T-helper 2 cell treated with Interferon-gamma antibody and Interleukin-4, amounts not matched to agents 5 μg/mL and 100 μg/mL, for 36 hours (primary cell): ENCODE measurements around the gene SPEF1.

ENCODE experiments used
- DNase-seq: peaks from one replicate; pipeline ENCODE4 v3.0.0; 2021; ENCODE audit warnings: low spot score
- H3K27ac Mint-ChIP-seq: one replicate; pipeline ENCODE4 v1.8.0; 2021; ENCODE audit warnings: mild to moderate bottlenecking, mixed read lengths
- H3K27me3 Mint-ChIP-seq: one replicate; pipeline ENCODE4 v1.8.0; 2021; ENCODE audit warnings: low read depth, mixed read lengths
- H3K36me3 Mint-ChIP-seq: one replicate; pipeline ENCODE4 v1.8.0; 2021; ENCODE audit warnings: low read depth, mixed read lengths
- H3K4me1 Mint-ChIP-seq: one replicate; pipeline ENCODE4 v1.8.0; 2021; ENCODE audit warnings: low read depth, mixed read lengths
- H3K4me3 Mint-ChIP-seq: one replicate; pipeline ENCODE4 v1.8.0; 2022; ENCODE audit warnings: mild to moderate bottlenecking, moderate library complexity, mixed read lengths
- H3K9me3 Mint-ChIP-seq: one replicate; pipeline ENCODE4 v1.8.0; 2021; ENCODE audit warnings: mixed read lengths

The SPEF1 gene

DNA sequence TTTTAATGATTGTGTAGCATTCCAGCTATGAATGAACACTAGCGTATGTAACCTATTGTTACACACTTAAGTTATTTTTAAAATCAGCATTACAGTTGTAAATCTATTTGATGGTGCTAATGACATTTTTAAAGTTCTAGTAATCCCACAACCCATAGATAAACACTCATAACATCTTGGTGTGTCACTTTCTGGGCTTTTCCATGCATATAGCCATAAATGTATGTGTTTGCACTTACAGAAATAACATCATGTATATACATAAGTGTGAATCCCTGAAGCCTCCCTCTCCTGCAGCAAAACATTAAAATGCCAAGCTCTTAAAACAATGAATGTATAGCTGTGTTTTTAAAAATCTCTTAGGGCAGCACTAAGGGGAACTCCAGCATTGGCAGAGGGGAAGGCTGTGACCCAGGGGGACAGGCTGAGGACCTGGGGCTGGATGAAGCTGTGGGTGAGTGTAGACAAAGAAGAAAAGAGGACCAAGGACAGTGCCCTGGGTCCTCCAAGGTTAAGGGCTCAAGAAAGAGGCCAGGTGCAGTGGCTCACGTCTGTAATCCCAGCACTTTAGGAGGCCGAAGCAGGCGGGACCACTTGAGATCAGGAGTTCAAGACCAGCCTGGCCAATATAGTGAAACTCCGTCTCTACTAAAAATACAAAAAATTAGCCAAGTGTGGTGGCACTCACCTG is 6.2 kb upstream of the SPEF1 start:
- Mint-ChIP-seq H3K36me3 (peaks cover 12% of the 10 kb centered on the region), H3K27me3 (no peaks in the 10 kb centered on the region), H3K27ac (peak overlapping the region; percentile 55), H3K4me1 (peaks cover 26% of the 10 kb centered on the region), H3K9me3 (no peaks in the 10 kb centered on the region), H3K4me3 (peak overlapping the region; percentile 74)
- no peak for DNase-seq

DNA sequence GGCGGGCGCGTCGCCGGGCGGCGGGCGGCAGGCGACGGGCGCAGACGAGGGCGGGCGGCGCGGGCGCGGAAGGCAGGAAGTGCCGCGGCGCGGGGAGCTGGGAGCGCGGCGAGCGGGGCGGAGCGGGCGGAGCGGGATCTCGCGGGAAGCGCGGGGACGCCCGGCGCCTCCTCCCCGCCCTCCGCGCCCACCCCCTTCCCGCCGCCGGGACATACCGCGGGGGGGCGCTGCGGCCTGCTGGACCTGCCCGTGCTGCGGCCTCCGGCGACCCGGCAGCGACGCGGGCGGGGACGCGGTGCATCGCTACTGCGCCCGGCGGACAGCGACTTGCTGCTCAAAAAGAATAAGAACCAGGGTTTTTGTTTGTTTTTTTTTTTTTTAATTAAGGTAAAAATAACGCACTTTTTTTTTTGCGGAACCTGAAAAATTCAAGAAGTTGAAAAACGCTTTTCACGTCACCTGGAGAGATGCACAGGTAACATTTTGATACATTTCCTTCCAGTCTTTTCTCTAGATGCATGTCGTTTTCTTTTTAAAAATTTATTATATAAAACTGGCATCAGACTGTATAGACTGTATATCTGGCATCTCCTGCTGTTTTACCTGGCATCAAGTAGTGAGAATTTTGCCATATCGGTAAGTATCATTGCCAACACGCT is 5.5 kb upstream of the SPEF1 start, which contains the start of gene CENPB:
CENPB (minus strand) TSS at position 76 of the 659 bp plus-strand sequence. CDS start 257 bp downstream, outside the sequence.
- H3K4me1 Mint-ChIP-seq = peaks cover 26% of the 10 kb centered on the region
- peak within 1 kb of the TSS; percentile 75 for H3K27ac Mint-ChIP-seq
- peak within 1 kb of the TSS; percentile 79 for H3K4me3 Mint-ChIP-seq
- H3K9me3 Mint-ChIP-seq = no peaks in the 10 kb centered on the region
- H3K36me3 Mint-ChIP-seq = peaks cover 12% of the 10 kb centered on the region
- DNase-seq = peak; percentile 92
- no peaks in the 10 kb centered on the region for H3K27me3 Mint-ChIP-seq

DNA sequence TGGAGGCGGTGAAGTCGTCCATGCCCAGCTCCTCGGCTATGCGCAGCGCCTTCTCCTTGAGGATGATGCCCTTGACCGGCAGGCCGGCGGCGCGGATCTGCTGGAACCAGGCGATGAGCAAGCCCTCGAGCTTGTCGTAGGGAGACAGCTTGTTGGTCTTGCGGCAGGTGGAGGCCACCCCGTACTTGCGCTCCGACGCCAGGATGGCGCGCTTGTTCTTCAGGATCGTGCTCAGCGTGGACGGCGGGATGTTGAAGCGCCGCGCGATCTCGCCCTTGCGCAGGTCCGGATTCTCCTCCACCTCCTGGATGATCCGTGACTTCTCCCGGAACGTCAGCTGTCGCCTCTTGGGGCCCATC is 4.9 kb upstream of the SPEF1 start:
- H3K4me1 Mint-ChIP-seq = peaks cover 32% of the 10 kb centered on the region
- H3K27ac Mint-ChIP-seq = peak overlapping the region; percentile 75
- peak overlapping the region; percentile 79 for H3K4me3 Mint-ChIP-seq

DNA sequence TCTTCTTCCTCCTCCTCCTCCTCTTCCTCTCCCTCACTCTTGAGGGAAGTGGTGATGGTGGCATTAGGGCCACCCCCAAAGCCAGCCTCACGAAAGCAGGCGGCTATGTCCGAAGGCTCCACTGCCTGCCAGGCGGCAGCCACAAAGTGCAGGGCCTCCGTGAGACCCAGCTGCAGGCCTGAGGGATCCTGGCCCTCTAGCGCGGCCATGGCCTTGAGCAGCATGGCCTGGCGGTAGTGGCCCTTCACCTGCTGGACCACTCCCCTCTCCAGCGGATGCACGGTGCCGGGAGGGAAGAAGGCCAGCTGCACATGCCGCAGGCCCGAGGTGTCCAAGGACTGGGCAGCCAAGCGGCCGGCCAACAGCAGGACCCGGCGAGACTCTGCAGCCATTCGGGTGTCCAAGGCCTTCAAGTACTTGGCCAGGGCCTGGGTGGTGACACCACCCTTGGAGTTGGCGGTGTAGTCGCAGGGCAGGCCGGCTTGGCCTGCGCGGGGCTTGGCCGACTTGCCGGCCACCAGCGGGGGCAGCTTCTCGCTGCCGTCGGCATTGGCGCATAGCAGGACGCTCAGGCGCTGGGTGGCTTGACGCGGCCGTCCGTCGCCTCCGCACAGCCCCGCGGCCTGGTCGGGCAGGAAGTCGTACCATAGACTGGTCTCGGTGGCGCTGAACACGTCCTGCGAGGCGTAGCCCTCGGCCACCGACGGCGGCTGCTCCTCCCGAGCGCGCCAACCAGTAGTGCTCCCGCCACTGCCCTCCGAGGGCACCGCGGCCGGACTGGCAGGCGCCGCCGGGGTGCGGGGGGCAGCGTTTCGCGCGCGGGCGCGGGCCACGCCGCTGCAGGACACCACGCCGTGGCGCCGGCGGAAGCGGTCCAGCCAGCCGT is 4.2 kb upstream of the SPEF1 start:
- Mint-ChIP-seq H3K27me3 (peaks cover 2% of the 10 kb centered on the region), H3K4me3 (peak overlapping the region; percentile 65), H3K4me1 (peaks cover 37% of the 10 kb centered on the region), H3K36me3 (peaks cover 12% of the 10 kb centered on the region), H3K27ac (peak overlapping the region; percentile 6), H3K9me3 (no peaks in the 10 kb centered on the region)
- DNase-seq = no peak

More for the DNA sequence above, 4.9 kb upstream of the SPEF1 start:
- Mint-ChIP-seq H3K36me3 (peaks cover 12% of the 10 kb centered on the region), H3K27me3 (no peaks in the 10 kb centered on the region), H3K9me3 (no peaks in the 10 kb centered on the region)
- peak; percentile 27 for DNase-seq

DNA sequence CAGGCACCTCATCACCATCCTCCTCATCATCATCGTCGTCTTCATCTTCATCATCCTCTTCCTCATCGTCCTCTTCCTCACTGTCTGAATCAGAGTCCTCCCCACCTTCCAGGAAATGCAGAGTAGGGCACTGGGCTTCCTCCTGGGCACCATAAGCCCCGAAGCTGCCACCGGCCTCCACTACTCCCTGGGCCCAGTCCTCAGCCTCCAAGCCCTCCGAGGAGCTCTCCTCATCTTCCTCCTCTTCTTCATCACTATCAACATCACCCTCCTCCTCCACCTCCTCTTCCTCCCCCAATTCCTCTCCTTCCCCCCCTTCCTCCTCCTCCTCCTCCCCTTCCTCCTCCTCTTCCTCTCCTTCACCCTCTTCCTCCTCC is 3.6 kb upstream of the SPEF1 start:
- peaks cover 12% of the 10 kb centered on the region for H3K36me3 Mint-ChIP-seq
- H3K27me3 Mint-ChIP-seq = peaks cover 5% of the 10 kb centered on the region
- peak overlapping the region; percentile 27 for H3K27ac Mint-ChIP-seq
- H3K4me1 Mint-ChIP-seq = peaks cover 39% of the 10 kb centered on the region
- no peaks in the 10 kb centered on the region for H3K9me3 Mint-ChIP-seq
- H3K4me3 Mint-ChIP-seq = peak overlapping the region; percentile 65
- no peak for DNase-seq

DNA sequence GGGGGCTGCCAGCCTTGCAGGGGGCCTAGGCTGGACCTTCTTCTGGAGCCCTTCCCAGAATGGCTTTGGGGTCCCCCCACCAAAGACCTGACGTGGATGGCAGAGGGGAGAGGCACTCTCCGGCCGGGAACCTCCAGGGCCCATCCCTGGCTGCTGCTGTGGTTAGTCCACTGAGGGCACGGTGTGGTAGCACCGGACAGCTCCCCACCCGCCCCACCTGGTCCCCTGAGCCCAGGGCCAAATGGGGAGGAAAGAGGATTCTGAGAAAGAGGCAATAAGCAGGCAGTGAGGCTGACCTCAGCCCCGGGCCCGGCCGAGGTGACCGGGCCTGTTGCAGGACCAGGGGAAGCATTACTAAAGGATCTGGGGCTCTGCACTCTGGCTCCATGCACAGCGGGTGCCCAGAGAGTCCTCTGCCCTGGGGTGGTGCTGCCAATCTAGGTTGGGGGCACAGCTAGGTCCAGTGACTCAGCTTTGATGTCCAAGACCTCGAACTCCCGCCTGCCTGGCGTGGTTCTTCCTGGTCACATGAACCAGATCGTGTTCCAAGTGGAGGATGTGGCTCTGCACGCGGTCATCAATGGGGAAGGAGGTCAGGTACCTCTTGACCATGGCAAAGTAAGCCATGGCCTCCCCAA is 3.1 kb upstream of the SPEF1 start:
- DNase-seq = no peak
- H3K27ac Mint-ChIP-seq = no peak overlapping the region
- H3K9me3 Mint-ChIP-seq = no peaks in the 10 kb centered on the region
- peaks cover 44% of the 10 kb centered on the region for H3K4me1 Mint-ChIP-seq
- peaks cover 10% of the 10 kb centered on the region for H3K27me3 Mint-ChIP-seq
- H3K4me3 Mint-ChIP-seq = peak overlapping the region; percentile 65
- H3K36me3 Mint-ChIP-seq = peaks cover 12% of the 10 kb centered on the region

DNA sequence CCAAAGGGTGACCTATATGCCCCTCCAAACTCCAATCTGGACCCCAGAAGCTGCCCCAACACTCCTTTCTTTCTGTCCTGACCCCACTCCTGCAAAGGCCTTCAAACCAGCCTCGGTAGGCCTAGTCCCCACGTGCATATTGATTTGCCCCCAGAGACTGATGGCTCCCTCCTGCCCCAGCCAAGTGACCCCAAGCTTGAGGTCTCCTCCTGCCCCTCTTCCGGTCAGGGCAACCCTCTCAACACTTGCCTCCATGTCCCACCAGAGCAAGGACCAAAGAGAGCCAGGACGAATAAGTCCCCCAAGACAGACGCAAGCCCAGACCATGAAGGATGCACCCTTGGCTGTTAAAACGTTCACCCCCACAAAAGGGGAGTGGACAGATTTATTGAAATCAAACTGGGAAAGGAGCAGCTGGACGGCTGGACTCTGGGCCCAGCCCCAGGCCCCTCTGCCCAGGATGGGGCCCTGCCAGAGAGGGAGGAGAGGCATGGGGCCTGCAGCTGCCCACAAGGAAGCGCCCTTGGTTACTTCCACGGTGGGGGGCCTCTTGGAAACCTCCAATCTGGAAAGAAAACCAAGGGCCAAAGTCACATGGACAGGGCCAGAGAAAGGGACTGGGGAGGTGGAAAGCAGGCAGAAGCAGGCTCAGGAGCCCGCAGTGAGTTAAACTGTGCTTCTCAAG is 2.4 kb upstream of the SPEF1 start:
- H3K27ac Mint-ChIP-seq = peak overlapping the region; percentile 61
- DNase-seq = no peak
- peaks cover 43% of the 10 kb centered on the region for H3K4me1 Mint-ChIP-seq
- H3K9me3 Mint-ChIP-seq = no peaks in the 10 kb centered on the region
- peak overlapping the region; percentile 22 for H3K4me3 Mint-ChIP-seq
- peaks cover 11% of the 10 kb centered on the region for H3K36me3 Mint-ChIP-seq
- peaks cover 17% of the 10 kb centered on the region for H3K27me3 Mint-ChIP-seq

DNA sequence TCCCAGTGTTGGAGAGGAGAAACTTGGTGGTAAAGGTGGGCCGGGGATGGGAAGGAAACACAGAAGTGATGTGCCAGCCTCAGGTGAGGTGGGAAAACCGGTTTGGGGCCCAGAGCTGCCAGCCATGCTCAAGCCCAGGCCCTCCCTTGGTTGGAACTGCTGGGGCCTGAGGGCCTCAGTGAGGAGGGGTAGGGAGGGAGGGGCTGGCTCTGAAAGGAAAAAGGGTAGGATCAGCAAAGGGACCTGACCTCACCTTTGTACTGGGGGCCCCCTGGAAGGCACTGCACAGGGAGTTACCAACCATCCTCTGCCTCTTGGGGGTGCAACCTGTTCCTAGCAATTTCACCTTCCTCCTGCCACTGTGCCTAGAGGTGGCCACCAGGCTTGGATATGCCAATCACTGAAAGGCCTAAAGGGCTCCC is 1.8 kb upstream of the SPEF1 start:
- no peaks in the 10 kb centered on the region for H3K9me3 Mint-ChIP-seq
- H3K4me3 Mint-ChIP-seq = peak overlapping the region; percentile 22

DNA sequence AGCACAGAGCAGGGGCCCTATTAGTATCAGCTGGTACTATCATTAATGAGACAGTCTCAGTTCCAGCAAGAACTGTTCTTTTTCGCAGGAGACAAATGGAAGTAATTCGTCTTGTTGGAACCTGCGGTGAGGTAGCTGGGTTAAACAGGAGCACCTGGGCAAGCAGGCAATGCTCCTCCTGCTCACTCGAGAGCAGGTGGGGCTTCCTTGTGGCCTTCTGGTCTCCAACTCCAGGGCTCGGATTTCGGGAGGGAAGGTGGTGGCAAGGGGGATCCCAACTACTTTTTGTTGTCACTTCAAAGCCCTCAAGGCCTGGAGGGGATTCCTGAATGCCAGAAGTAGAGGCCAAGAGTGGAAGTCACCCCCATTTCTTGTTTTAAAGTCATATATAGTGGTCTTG is 1.3 kb upstream of the SPEF1 start:
- H3K27ac Mint-ChIP-seq = no peak overlapping the region
- peaks cover 20% of the 10 kb centered on the region for H3K27me3 Mint-ChIP-seq

More for the DNA sequence above, 1.8 kb upstream of the SPEF1 start:
- DNase-seq = no peak
- Mint-ChIP-seq H3K27me3 (peaks cover 20% of the 10 kb centered on the region), H3K36me3 (peaks cover 11% of the 10 kb centered on the region), H3K4me1 (peaks cover 40% of the 10 kb centered on the region), H3K27ac (peak overlapping the region; percentile 61)

DNA sequence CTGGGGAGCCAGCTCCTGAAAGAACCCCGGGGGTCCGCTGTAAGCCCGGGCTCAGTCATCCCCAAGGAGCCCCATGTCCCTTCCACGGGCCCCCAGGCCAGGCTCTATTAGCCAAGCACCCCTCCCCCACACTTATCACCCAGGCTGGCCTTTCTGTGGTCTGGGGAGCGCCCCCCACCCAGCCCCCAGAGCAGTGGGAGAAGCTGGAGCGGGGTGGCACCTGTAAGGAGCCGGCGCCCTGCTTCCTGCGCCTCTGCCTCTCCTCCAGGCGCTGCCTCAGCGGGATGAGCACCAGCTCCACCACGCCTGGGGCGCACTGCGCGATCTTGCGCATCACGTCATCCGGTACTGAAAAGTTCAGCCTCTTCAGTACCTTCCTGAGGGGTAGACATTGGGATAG is 2.3 kb downstream of the SPEF1 start:
- Mint-ChIP-seq H3K27me3 (peaks cover 24% of the 10 kb centered on the region), H3K4me1 (peaks cover 38% of the 10 kb centered on the region), H3K36me3 (peaks cover 5% of the 10 kb centered on the region), H3K4me3 (peak overlapping the region; percentile 67), H3K9me3 (no peaks in the 10 kb centered on the region), H3K27ac (no peak overlapping the region)
- DNase-seq = no peak

More for the DNA sequence above, 1.3 kb upstream of the SPEF1 start:
- Mint-ChIP-seq H3K9me3 (no peaks in the 10 kb centered on the region), H3K4me3 (no peak overlapping the region), H3K36me3 (peaks cover 11% of the 10 kb centered on the region), H3K4me1 (peaks cover 41% of the 10 kb centered on the region)
- no peak for DNase-seq

DNA sequence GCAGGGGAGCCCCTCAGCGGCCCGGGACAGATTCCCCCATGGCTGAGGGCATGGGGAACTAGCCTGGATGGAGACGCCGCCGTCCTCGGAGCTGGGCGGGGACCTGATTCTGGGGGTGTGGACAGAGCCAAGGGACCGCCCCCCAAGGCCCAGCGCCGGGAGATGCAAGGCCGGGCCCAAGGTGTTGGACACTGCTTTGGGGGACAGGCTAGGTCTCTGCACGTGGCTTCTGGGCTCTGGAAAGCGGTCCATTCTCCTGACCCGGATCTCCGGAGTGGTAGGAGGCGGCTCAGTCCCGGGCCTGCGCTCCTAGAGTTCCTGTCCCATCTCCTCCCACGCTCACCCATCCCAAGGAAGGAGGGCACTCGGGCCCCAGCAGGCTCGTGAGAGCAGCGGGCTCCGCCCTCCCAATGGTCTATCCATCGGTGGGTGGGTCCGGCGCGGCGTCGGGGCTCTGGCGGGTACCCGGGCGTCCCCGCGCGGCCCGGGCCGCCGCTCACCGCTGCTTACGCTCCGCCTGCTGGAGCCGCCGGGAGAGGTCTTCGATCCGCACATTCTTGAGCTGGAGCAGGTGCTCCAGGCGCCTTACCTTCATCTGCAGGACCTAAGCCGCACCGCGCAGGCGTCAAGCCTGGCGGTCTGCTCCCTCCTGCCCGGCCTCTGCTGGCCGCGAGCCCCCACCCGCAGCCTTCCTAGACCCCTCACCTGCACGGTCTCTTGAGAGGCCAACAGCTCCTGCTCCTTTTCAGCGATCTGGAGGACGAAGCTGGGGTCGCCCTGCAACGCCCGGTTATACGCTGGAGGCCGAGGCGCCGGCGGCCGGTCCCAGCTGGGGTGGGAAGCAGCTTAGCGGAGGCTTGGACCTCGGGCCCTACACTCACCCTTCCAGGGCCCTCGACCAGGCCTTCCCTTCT is 3.3 kb downstream of the SPEF1 start:
- Mint-ChIP-seq H3K4me3 (peak overlapping the region; percentile 74), H3K27ac (no peak overlapping the region), H3K9me3 (no peaks in the 10 kb centered on the region), H3K27me3 (peaks cover 24% of the 10 kb centered on the region), H3K36me3 (peaks cover 2% of the 10 kb centered on the region), H3K4me1 (peaks cover 32% of the 10 kb centered on the region)
- peak; percentile 43 for DNase-seq

DNA sequence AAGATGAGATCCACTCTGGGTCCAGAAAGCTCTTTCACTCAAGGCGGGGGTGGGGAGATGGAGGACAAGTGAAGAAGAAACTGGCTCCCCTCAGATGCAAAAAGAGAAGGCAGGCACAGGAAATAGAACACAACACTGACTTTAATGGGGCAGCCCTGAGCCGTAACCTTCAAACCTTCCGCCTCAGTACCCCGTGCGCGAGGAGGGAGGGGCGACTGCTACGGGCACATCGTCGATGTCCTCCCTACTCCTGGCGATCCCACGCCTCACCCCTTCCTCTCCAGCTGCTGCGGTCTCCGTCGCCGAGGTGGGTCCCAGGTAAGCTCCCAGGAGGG is 3.9 kb downstream of the SPEF1 start:
- Mint-ChIP-seq H3K36me3 (no peaks in the 10 kb centered on the region), H3K4me3 (peak overlapping the region; percentile 74), H3K9me3 (no peaks in the 10 kb centered on the region), H3K27me3 (peaks cover 26% of the 10 kb centered on the region), H3K27ac (no peak overlapping the region), H3K4me1 (peaks cover 32% of the 10 kb centered on the region)
- no peak for DNase-seq
